ENCODE results near the gene MICAL2.

MICAL2 gene

DNA sequence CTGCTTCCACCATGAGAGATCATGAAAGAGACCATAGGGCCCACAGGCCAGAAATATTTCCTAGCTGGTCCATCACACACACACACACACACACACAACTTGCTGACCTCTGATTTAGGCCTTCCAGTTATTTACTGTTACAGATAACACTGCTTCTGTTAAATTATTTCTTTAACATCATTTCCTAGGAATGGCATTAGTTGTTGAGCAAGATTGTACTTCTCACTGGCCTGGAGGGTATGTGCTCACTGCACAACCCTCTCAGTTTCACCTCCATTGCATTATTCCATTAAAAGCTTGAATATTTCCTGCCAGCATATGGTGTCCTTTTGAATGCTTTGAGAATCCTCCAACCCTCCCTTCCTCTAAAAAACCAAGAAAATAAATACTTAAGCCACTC, 104.4 kb downstream of the MICAL2 start:
- no peak for DNase-seq

DNA sequence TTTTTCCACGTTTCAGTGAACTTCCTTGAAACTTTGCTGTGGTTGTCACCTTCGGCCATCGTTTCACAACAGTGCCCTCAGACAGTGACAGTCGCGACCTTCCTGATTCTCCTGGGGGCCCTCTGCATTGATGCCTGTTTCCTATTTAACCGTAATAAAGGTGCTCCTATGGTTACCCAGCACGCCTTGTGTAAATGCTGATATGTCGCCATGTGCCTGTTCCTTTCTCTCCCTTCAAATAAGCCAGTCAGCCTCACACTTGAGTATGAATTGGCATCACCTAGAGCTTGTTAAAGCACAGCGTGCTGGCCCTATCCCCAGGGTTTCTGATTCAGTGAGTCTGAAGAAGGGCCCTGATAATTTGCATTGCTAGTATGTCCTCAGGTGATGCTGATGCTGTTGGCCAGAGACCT, 104.8 kb downstream of the MICAL2 start:
- DNase-seq = no peak

DNA sequence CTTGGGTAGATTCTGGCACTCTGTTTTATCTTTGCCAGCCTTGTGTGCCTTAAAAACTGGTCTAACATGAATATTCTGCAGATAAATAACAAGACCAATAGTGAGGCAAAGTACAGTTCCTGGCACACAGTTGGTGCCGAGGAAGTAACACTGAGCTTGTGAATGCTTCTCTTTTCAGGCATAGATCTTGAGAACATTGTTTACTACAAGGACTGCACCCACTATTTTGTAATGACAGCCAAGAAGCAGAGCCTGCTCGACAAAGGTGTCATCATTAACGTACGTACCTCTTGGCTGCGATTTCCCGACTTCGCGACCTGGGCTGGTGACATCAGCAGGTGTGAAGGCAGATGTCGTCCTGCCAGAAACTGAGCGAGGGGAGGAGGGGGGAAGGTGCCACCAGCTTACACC, 105.7 kb downstream of the MICAL2 start:
- DNase-seq = peak; percentile 57

DNA sequence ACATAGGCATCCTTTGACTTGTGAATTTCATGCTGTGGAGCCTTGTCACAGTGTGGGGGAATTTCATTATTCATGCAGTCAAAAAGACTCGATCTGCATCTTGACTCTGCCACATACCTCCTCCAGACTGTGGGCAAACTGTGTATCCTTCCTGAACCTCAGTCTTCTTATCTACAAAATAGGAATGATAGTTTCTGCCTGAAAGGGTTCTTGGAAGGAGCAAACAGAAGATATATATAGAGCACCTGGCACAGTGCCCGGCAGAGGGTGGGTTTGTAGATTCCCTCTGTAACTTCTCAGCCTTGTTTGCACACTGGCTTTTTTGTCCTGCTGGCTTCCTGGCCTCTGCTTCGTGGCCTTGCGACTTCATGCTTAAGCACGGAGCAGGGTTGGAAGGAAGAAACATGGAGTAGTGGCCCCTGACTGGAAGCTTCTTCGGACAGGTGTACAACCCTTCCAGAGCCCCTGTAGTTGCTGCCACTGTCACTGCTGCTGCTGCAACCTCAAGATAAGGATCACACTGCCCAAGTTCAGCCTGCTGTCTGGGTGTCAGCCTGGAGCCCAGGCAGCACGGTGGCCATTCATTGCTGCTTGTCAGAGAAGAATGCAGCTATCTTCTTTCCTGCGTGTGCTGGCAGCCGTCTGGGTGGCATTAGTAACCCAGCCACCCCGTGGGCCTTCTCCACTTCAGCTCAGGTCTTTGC, 106.4 kb downstream of the MICAL2 start:
- DNase-seq = no peak

DNA sequence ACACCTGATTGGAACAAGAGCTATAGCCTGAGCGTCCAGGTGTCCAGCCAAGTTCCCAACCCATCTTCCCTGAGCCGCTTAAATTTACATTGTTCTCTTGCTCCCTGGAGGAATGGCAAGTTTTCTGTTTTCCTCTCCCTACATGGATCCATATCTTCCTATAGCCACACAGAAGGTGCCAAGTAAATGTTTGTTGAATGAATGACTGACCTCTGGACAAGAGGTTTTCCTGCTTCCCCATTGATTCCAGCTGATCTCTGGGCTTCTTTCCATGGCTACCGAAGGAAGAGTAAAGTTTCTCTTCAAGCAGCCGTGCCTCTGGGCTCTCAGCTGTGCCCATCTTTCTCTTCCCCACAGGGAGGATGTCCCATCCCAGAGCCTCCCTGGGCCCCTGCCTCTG, 107.5 kb downstream of the MICAL2 start:
- DNase-seq = no peak

DNA sequence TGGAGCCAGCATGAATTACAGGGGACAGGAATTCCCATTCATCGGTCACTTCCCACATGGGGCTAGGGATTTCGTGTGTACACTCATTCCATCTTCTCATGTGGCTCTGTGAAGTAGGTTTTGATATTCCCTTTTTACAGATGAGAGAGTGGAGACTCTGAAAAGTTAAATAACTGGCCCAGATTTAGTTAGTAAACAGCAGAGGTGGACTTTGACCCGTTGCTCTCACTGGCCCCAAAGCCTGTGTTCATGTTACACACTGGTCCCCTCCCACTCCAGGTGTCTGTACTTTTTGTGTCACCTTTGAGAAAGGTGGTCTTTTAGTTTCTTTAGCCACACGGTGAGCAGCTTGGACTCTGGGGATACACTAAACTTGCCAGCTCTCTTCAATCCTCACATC, 108.5 kb downstream of the MICAL2 start:
- DNase-seq = no peak

DNA sequence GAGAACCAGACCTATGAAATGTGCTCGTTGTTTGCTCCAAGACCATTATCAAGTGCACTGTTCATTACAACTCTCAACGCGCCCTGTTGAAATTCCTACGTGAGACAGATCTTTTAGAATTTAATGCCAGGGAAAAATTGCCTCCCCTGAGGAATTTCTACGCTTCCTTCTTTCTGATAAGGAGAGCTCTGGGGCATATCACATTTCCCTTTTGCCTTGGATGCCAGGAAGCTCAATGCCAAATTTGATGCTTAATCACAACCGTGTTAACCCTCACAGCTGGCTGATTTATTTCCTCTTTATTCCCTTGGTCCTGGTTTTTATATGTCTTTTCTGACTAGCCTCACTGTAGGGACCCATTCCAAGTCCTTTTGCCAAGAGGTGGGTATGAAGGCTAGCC, 109.4 kb downstream of the MICAL2 start:
- DNase-seq = no peak

DNA sequence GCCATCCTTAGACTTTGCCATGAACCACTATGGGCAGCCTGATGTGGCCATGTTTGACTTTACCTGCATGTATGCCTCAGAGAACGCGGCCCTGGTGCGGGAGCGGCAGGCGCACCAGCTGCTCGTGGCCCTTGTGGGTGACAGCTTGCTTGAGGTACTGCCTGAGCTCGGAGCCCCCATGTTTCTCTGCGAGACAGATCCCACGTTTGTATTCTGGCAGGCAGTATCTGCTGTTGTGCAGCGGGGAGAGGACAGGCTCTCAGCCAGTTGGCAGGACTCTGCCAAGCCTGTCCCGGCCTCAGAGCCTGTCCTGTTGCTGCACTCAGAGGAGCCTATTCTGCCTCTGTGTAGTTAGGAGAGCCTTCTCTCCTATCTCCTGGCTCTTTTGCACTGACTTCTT, 109.9 kb downstream of the MICAL2 start:
- DNase-seq = no peak

DNA sequence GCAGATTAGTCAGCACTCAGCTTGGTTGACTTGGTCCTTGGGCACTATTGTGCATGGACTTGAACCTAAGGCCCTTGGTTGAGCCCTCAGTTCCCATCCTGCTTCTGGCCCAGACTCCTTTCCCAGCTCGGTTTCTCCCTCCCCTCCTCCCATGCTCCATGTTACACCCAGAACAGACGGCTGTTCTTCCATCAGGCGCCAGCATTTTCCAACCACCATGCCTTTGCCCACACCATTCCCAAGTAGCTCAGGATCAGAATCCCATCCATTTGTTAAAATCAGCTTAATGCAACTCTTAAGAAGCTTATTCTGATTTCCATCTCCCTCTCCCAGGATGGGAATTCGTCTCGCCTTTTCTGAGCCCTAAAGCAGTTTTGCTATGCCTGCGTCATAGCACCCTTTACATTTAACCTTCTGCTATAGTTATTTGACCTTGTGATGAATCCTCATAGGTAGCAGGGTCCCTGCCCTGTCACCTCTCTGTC, 110.7 kb downstream of the MICAL2 start:
- no peak for DNase-seq

DNA sequence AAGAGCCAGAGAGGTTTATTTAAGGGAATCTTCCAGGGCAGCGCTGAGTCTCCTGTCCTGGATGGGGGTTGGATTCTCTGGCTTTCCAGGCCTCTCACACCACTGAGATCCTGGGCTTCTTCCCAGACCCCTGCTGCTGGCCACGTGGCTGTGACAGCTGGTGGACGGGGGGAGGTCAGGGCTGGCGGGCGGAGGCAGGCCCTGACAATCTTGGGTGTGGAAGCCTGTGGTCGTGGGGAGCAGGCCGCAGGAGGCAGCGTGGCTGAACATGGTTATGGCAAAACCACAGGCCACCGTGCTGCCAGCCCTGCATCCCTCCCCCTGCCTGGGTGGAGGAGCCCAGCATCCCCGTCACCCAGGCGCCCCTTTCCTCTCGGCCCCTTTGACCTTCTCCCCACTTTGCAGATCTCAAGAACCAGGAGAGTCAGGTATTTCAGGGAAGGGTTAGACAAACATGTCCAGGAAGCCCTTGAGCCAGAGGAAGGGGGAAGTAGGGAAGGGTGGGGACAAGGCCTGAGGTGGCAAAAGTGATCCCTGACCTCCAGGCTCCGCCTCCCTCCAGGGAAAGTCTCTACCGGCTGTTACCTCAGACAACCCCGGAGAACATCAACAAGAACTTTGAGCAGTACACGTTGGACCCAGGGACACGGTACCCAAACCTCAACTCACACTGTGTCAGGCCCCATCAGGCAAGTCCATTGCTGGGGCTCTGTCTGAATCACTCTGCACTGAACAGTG, 111.8 kb downstream of the MICAL2 start:
- no peak for DNase-seq

DNA sequence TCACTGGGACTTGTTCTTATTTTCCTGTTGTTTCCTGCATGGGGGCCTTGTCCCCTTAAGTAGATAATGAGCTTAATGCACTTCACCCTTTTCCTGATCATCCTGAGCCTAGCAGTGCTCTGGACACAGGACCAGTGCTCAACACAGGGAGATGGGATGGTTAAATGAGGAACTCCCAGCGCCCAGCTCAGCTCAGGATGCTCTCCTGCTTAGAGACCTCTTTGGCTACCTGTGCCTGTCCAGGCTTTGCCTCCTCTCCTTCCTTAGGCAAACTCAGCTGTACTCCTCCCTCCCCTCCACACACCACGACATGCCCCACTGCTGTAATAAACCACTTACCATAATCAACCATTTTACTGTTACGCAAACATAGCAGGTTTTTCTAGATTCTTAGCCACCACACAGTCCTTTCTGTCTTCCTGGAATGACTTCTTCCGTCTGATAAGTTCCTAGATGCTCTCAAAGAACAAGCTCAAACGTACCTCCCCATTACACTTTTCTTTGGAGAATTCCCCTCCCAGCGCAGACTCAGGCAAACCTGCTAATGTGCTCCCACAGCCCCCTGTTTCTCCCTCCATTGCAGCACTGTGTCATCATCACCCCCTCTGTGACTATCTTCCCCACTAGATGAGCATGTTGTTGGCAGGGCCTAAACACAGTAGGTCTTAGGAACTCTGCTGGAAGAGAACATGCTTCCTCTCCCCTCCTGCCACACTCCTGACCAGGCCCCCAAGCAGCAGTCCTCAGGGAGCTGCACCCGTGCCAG, 113.6 kb downstream of the MICAL2 start:
- no peak for DNase-seq

DNA sequence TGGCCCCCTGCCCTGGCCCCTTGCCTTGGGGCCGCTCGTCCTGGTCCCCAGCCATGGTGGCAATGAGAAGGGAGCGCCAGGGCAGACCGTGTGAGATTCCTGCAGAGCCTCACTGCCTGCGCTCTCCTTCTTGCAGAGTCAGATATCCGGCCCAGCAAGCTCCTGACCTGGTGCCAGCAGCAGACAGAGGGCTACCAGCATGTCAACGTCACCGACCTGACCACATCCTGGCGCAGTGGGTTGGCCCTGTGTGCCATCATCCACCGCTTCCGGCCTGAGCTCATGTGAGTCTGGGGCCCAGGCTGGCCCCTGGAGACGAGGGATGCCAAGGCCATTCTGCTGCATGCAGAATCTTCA, 114.1 kb downstream of the MICAL2 start:
- peak; percentile 90 for DNase-seq

DNA sequence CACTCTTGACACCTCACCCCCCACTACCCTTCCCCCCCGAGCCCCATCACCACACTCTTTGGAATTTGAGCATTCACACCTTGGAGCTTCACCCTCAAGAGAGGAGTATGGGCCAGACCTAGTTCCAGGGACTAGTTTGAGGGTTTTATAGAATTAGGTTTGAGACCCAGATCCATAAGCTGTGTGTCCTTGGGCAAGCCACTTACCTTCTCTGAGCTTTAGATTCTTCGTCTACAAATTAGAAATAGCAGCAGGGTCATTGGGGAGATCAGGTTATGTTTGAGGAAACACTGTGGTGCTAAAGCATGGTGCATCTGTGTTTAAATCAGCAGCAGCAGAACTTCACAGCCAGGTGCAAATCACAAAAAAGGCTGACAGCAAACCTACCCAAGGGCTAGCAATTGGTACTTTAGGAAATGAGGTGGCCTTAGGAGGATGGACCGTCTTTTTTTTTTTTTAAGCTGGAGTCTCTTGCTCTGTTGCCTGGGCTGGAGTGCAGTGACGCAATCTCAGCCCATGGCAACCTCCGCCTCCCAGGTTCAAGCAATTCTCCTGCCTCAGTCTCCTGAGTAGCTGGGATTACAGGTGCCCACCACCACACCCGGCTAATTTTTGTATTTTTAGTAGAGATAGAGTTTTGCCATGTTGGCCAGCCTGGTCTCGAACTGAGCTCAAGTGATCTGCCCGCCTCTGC, 114.8 kb downstream of the MICAL2 start:
- no peak for DNase-seq

DNA sequence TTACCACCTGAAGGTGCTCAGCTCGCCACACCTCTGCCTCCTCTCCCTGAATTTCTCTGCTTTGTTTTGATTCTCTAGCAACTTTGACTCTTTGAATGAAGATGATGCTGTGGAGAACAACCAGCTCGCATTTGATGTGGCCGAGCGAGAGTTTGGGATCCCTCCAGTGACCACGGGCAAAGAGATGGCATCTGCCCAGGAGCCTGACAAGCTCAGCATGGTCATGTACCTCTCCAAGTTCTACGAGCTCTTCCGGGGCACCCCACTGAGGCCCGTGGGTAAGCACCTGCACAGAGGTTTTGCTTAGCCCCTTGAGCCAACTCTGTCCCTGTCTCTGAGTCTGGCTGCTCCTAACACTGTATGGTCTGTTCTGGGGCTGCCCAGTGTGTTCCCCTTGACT, 115.7 kb downstream of the MICAL2 start:
- no peak for DNase-seq

DNA sequence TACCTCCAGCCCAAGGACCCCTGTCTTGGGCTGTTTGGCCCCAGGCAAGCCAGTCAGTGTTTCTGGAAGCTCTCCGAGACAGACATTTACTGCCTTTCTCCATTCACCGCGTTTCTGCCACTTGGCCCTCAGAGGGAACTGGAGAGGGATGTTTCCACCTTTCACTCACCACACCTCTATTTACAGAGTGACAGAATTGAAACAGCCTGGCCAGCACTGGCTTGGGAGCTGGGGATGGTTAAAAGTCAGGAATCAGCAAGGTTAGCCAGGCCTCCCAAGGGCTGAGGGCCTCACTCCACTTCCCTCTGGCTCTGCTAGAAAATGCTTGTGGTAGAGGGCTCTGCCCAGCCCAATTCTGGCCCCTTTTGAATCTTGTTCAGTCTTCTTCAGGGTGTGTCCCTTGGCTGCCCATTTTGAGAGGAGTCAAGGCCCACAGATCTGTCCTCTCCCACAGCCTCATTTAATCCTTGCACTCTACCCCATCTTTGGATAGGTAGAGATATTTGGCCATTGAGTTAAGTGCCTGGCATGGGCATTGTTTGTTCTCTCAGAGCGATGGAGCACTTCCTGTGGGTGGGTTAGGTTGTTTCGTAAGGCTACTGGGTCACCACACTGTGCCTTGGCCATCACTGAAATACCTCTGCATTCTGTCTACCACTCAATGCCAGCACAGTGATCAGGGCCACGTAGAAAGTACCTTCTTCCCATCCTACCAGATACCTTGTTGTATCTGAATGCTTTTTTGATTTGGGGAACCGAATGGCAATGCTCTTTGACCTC, 119.2 kb downstream of the MICAL2 start:
- DNase-seq = no peak

DNA sequence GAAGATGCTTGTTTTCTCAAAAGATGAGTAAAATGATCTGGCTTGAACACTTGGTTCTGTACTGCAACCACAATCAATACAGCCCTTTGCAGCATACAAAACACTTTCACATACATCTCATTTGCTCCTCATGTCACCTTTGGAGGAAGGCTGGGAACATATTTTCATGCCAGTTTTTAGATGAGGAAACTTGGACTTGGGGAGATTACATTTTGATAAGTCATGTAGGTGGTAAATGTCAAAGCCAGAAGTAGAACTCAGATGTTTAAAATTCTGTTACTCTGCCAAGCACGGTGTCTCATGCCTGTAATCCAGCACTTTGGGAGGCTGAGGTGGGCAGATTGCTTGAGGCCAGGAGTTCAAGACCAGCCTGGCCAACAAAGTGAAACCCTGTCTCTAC, 121.8 kb downstream of the MICAL2 start:
- no peak for DNase-seq

DNA sequence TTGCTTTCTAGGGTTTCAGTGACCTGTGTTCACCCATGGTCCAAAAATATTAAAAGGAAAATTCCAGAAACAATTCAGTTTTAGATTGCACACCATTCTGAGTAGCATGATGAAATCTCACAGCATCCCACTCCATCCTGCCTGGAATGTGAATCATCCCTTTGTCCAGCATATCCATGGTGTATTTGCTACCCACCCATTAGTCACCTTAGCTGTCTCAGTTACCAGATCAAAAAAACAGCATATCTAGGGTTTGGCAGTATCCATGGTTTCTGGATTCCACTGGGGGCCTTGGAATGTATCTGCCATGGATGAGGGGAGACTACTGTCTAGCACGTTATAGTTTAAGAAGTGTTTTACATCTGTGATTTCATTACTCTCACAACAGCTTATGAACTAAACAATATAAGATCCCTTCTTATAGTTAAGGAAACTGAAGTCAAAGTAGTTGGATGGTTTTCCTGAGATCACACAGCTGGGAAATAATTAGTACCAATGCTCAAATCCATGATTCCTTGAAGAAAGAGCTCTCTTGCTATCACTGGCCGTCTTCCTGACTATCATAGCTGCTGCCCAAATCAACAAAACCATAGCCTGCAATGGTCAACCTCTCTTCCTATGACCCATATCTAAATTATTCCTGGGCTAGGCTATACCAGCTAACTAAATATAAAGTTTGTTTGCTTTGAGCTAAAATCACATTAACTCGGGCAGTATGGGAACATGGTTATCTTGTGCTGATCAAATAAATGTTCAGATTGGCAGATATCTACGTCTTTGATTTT, 122.6 kb downstream of the MICAL2 start:
- DNase-seq = no peak

DNA sequence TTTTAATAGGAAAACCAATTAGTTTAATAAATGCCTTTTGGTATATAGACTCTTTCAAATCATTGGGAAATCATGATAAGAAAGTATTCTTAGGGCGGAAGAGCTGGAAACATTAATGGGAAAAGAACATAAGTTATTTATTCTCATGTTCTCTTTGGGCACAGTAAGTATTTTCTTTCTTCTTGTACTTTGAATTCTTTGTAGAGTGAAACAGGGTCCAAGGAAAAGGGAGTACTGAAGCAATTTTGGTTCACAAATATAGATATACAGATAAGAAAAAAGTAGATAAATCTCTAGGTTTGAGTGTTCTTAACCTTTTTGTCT, 123.2 kb downstream of the MICAL2 start:
- DNase-seq = no peak

DNA sequence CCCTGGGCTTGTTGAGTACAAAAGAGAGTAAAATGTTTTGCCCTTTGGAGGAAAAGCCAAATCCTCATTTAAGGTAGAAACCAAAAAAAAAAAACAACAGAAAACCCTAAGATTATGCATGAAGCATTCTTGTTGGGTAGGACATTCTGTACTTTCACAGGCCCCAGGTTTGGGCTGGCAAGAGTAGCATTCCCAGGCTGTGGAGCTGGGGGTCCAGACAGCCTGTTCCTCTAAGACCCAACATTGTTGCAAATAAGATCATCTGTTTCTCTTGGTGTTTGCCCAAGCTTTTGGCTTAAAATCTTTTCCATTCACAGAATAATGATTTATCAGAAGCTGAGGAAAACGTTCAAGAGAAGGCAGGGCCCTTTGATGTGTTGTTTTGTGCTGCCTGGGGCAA, 123.8 kb downstream of the MICAL2 start:
- DNase-seq = no peak

DNA sequence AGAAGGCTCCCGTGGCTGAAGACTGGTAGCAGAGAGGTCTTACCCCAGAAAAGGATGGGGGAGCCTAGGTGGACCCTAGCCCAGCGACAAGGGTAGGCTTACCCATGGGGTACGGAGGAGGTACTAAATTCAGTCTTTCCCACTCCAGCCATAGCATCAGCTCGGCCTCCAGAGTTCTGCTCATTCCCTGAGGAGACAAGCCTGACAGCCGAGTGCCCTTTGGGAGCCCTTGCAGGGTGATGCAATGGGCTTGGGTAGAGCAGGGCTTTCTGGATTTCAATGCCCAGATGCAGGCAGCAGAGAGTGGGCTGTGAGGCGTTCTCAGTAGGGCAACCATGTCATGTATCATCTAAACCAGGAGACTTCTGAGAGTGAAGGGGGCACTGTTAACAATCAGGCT, 124.7 kb downstream of the MICAL2 start:
- DNase-seq = no peak

DNA sequence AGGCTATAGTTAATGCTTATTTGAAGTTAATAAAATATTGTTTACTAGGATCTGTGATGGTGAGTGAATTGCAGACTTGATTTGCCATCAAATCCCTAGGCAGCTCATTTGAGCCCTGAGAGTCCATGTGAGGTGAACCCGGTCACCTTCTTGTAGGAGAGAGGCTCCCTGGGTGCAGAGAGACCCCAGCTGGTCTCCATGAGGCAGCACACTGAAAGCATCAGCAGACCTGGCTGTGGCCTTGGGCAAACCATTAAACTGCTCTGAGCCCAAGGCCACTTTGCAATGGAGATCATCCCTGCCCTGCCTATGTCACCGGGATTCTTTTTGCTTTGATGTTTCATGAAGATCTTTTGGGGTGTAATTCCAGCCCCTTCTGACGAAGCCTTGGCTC, 125.2 kb downstream of the MICAL2 start:
- no peak for DNase-seq
